AG04450 (cell line): ENCODE data around the gene AAGAB. TPM values are rescaled to one million over a fixed set of nuclear protein-coding genes. Genes with fewer than 3 reads are reported as not detected.

Experiments
- CTCF ChIA-PET: fragments of 300-600, 350-600 bp; formaldehyde crosslinking; extraction: SDS; loops from one replicate; lab custom pipeline; 2022; ENCODE audit warnings: antibody characterized with exemption, inconsistent platforms; lab: Charles Lee
- POLR2A ChIA-PET: fragments of 350-600 bp; formaldehyde crosslinking; extraction: SDS; loops from one replicate; lab custom pipeline; 2021; ENCODE audit warnings: antibody characterized with exemption, inconsistent platforms; lab: Yijun Ruan, JAX
- DNase-seq: peaks from one replicate; pipeline ENCODE4 v3.0.0-alpha.2; 2011; ENCODE audit warnings: low read depth, low spot score
- H3K27ac ChIP-seq: one replicate; pipeline ENCODE4 v1.5.1; 2012; ENCODE audit warnings: low read depth, low read length, control low read depth
- H3K27me3 ChIP-seq: one replicate; pipeline ENCODE4 v1.6.0; 2012; ENCODE audit warnings: low read length; ENCODE audit not compliant: control insufficient read depth, insufficient read depth
- H3K4me3 ChIP-seq: 2 replicates; pipeline ENCODE4 v1.5.1; 2011; ENCODE audit warnings: mild to moderate bottlenecking, low read depth, low read length, control low read depth
- H3K9me3 ChIP-seq: 2 replicates; pipeline ENCODE4 v1.5.1; 2012; ENCODE audit warnings: low read length; ENCODE audit not compliant: control insufficient read depth, insufficient read depth
- polyA plus RNA-seq: library from polyadenylated mRNA; depleted of rRNA; stranded (reverse); fragments of >200 nt; gene quantifications from 2 replicates; pipeline ENCODE4 v1.2.3, GENCODE V29; 2011
- TF ChIP-seq, protein P1 (sequence below): IDR thresholded peaks from 2 replicates; pipeline ENCODE4 v1.5.1; 2011; ENCODE audit warnings: low read depth, low read length, control low read depth, inconsistent platforms

Gene AAGAB
- polyA plus RNA-seq, 1 experiment = 58.0 TPM

DNA sequence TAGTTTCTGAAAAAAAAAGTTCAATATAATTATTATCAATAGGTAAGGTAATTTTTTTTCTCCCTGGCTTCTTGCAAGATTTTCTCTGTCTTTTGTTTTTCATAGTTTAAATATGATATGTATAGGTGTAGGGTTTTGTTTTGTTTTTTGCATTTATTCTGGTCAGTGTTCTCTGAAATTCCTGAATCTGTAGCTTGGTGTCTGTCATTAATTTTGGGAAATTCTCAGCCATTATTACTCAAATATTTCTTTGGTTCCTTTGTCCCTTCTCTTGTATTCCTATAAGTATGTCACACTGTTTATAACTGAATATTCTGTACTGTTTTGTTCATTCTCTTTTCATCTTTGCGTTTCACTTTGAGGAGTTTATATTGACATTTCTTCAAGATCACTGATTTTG, 22.2 kb upstream of the AAGAB start:
- POLR2A ChIA-PET = no interaction called here
- Histone ChIP-seq H3K27me3 (no peaks in the 10 kb centered on the region), H3K27ac (no peak overlapping the region), H3K4me3 (no peak overlapping the region), H3K9me3 (no peaks in the 10 kb centered on the region)
- CTCF ChIA-PET = no interaction called here
- TF ChIP-seq, protein P1, sequence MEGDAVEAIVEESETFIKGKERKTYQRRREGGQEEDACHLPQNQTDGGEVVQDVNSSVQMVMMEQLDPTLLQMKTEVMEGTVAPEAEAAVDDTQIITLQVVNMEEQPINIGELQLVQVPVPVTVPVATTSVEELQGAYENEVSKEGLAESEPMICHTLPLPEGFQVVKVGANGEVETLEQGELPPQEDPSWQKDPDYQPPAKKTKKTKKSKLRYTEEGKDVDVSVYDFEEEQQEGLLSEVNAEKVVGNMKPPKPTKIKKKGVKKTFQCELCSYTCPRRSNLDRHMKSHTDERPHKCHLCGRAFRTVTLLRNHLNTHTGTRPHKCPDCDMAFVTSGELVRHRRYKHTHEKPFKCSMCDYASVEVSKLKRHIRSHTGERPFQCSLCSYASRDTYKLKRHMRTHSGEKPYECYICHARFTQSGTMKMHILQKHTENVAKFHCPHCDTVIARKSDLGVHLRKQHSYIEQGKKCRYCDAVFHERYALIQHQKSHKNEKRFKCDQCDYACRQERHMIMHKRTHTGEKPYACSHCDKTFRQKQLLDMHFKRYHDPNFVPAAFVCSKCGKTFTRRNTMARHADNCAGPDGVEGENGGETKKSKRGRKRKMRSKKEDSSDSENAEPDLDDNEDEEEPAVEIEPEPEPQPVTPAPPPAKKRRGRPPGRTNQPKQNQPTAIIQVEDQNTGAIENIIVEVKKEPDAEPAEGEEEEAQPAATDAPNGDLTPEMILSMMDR = no peak
- no peak for DNase-seq

DNA sequence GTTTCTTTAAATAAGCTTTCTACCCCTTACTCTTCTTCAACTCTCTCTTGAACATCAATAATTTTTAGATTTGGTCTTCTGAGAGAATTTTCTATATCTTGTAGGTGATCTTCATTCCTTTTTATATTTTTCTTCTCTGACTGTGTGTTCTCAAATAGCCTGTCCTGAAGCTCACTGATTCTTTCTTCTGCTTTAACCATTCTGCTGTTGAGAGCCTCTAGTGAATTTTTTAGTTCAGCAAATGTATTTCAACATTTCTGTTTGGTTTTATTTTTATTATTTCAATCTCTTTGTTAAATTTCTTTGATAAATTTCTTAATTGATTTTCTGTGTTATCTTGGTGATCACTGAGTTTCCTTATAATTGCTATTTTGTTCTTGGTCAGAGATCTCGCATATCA, 19.8 kb upstream of the AAGAB start:
- CTCF ChIA-PET = no interaction called here
- Histone ChIP-seq H3K27ac (no peak overlapping the region), H3K4me3 (no peak overlapping the region), H3K9me3 (no peaks in the 10 kb centered on the region), H3K27me3 (no peaks in the 10 kb centered on the region)
- POLR2A ChIA-PET = no interaction called here
- no peak for DNase-seq
- TF ChIP-seq, protein P1 = no peak

DNA sequence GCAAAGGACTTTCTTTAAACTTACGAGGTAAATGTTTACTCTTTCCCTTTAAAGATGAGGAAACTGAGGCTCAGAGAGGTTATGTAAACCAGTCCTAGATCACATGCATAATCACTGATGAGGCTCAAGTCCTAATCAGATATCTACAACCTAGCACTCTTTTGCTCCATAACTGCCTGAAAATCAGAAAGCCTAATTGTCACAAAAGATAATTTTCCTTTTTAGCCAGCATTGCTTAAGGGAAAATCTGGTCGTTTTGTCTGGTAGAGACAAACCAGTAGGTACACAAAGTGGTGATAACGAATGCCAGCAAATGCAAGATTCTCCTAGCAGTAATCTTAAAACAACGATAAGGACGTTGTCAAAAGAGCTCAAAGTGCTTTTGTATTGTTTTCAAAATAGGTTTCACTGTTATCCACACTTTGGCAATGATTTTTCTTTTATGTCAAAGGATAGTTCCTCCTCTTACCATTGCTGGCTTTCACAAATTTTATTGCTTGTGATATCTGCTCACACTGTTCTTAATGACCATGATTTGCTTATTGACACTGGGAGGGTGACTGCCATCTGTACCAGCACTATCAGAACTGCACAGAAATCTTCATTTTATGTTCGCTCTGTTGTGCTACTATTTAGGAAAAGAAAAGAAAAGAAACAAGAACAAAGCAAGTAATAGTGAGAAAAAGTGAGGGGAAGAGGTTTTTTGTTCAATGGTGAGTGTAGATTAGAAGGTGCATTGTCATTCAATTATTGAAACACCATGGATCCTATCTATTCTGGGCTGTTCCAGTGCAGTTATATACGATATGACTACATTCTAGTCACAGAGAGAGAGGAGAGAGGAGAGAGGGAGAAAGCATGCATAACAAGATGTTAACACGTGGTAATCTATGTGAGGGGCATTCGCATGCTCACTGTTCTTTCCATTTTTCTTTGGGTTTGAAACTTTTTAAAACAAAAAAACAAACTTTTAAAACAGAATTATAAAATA, 13.8 kb upstream of the AAGAB start:
- POLR2A ChIA-PET = no interaction called here
- CTCF ChIA-PET = no interaction called here
- H3K4me3 ChIP-seq = no peak overlapping the region
- TF ChIP-seq, protein P1 = no peak
- DNase-seq = no peak
- H3K9me3 ChIP-seq = no peaks in the 10 kb centered on the region
- H3K27me3 ChIP-seq = no peaks in the 10 kb centered on the region
- H3K27ac ChIP-seq = no peak overlapping the region

DNA sequence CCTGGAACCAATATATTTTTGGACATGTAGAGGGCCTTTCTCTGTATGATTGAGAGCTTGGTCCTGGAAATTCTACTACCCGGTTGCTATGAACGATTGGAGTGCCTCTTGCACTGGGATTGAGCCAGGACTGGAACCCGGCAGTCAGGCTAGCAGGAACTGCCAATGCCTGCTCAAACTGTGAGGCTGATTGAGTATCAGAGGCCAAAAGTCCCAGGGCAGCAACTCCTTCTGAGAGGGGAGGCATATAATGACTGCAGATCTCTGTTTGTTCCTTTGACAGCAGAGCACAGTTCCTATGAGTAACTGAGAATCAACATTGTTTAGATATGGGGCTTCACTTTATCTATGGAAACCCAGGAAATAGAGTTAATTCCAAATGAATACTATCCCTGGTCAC, 13.0 kb upstream of the AAGAB start:
- ChIA-PET CTCF (no interaction called here), POLR2A (no interaction called here)
- no peak for DNase-seq
- Histone ChIP-seq H3K27ac (no peak overlapping the region), H3K4me3 (no peak overlapping the region), H3K27me3 (no peaks in the 10 kb centered on the region), H3K9me3 (no peaks in the 10 kb centered on the region)
- TF ChIP-seq, protein P1 = no peak

DNA sequence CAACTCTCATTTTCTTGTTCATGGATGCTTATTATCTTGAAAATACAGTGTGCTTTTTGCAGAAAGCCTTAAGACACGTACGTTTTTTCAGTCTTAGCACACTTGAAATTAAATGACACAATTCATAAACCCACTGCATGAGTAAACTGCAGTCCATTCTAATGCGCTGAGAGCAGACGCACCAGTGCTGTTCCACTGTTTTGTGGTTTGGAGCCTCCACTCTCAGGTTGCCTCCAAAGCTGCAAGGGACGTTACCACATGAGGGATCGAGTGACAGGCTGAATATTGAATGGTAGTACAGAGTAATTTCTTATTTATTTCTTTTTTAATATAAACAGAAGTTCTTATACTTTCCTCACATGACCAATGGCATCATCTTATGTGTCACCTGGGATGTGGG, 12.4 kb upstream of the AAGAB start:
- no peak for DNase-seq
- POLR2A ChIA-PET = no interaction called here
- TF ChIP-seq, protein P1 = no peak
- Histone ChIP-seq H3K4me3 (no peak overlapping the region), H3K27me3 (no peaks in the 10 kb centered on the region), H3K9me3 (no peaks in the 10 kb centered on the region), H3K27ac (no peak overlapping the region)
- CTCF ChIA-PET = interaction anchor here (0.6 kb wide), 1 partner anchor 12 kb away, joined by 3 read pairs; no protein-coding TSS in a partner anchor
